Measurements from ENCODE around the gene SLIT3.

The SLIT3 gene

GRCh38 chr5:168860503-168860902, 440.4 kb downstream of the SLIT3 start:
- no peak overlapping the region for H3K4me3 ChIP-seq (ENCODE audit: insufficient read depth, low read depth, low read length, poor library complexity, severe bottlenecking)
- H3K9me3 ChIP-seq (ENCODE audit: control insufficient read depth, low read length), result no peaks in the 10 kb centered on the region
- DNase-seq, result no peak
- no peaks in the 10 kb centered on the region for H3K4me1 ChIP-seq (ENCODE audit: control insufficient read depth, insufficient read depth, low read length, poor library complexity, severe bottlenecking)
- no peak overlapping the region for H3K27ac ChIP-seq (ENCODE audit: insufficient read depth, low read length, poor library complexity, severe bottlenecking)
- no peaks in the 10 kb centered on the region for H3K27me3 ChIP-seq (replicated peaks; ENCODE audit: control insufficient read depth, insufficient read depth, low read length, poor library complexity, severe bottlenecking)
- H3K36me3 ChIP-seq (ENCODE audit: control insufficient read depth, insufficient read depth, low read length), result no peaks in the 10 kb centered on the region

- DNase-seq, result no peak
Measured at GRCh38 chr5:168860081-168860480, 440.9 kb downstream of the SLIT3 start.

GRCh38 chr5:168859471-168859870, 441.5 kb downstream of the SLIT3 start:
- Histone ChIP-seq H3K27ac (ENCODE audit: insufficient read depth, low read length, poor library complexity, severe bottlenecking) (no peak overlapping the region), H3K27me3 (replicated peaks; ENCODE audit: control insufficient read depth, insufficient read depth, low read length, poor library complexity, severe bottlenecking) (no peaks in the 10 kb centered on the region), H3K4me1 (ENCODE audit: control insufficient read depth, insufficient read depth, low read length, poor library complexity, severe bottlenecking) (no peaks in the 10 kb centered on the region), H3K9me3 (ENCODE audit: control insufficient read depth, low read length) (no peaks in the 10 kb centered on the region), H3K36me3 (ENCODE audit: control insufficient read depth, insufficient read depth, low read length) (no peaks in the 10 kb centered on the region), H3K4me3 (ENCODE audit: insufficient read depth, low read depth, low read length, poor library complexity, severe bottlenecking) (no peak overlapping the region)
- no peak for DNase-seq

More at GRCh38 chr5:168860081-168860480, 440.9 kb downstream of the SLIT3 start:
- Histone ChIP-seq H3K36me3 (ENCODE audit: control insufficient read depth, insufficient read depth, low read length) (no peaks in the 10 kb centered on the region), H3K4me1 (ENCODE audit: control insufficient read depth, insufficient read depth, low read length, poor library complexity, severe bottlenecking) (no peaks in the 10 kb centered on the region), H3K27me3 (replicated peaks; ENCODE audit: control insufficient read depth, insufficient read depth, low read length, poor library complexity, severe bottlenecking) (no peaks in the 10 kb centered on the region), H3K9me3 (ENCODE audit: control insufficient read depth, low read length) (no peaks in the 10 kb centered on the region), H3K27ac (ENCODE audit: insufficient read depth, low read length, poor library complexity, severe bottlenecking) (no peak overlapping the region), H3K4me3 (ENCODE audit: insufficient read depth, low read depth, low read length, poor library complexity, severe bottlenecking) (no peak overlapping the region)

- Histone ChIP-seq H3K9me3 (ENCODE audit: control insufficient read depth, low read length) (no peaks in the 10 kb centered on the region), H3K36me3 (ENCODE audit: control insufficient read depth, insufficient read depth, low read length) (no peaks in the 10 kb centered on the region), H3K4me1 (ENCODE audit: control insufficient read depth, insufficient read depth, low read length, poor library complexity, severe bottlenecking) (no peaks in the 10 kb centered on the region), H3K27ac (ENCODE audit: insufficient read depth, low read length, poor library complexity, severe bottlenecking) (no peak overlapping the region), H3K4me3 (ENCODE audit: insufficient read depth, low read depth, low read length, poor library complexity, severe bottlenecking) (no peak overlapping the region), H3K27me3 (replicated peaks; ENCODE audit: control insufficient read depth, insufficient read depth, low read length, poor library complexity, severe bottlenecking) (no peaks in the 10 kb centered on the region)
- DNase-seq, result no peak
Measured at GRCh38 chr5:168858994-168859393, 441.9 kb downstream of the SLIT3 start.

- DNase-seq, result no peak
- Histone ChIP-seq H3K27me3 (replicated peaks; ENCODE audit: control insufficient read depth, insufficient read depth, low read length, poor library complexity, severe bottlenecking) (no peaks in the 10 kb centered on the region), H3K27ac (ENCODE audit: insufficient read depth, low read length, poor library complexity, severe bottlenecking) (no peak overlapping the region), H3K4me3 (ENCODE audit: insufficient read depth, low read depth, low read length, poor library complexity, severe bottlenecking) (no peak overlapping the region), H3K4me1 (ENCODE audit: control insufficient read depth, insufficient read depth, low read length, poor library complexity, severe bottlenecking) (no peaks in the 10 kb centered on the region), H3K36me3 (ENCODE audit: control insufficient read depth, insufficient read depth, low read length) (no peaks in the 10 kb centered on the region), H3K9me3 (ENCODE audit: control insufficient read depth, low read length) (no peaks in the 10 kb centered on the region)
Measured at GRCh38 chr5:168858371-168858770, 442.6 kb downstream of the SLIT3 start.

GRCh38 chr5:168853972-168854371, 447.0 kb downstream of the SLIT3 start:
- Histone ChIP-seq H3K27me3 (replicated peaks; ENCODE audit: control insufficient read depth, insufficient read depth, low read length, poor library complexity, severe bottlenecking) (no peaks in the 10 kb centered on the region), H3K4me1 (ENCODE audit: control insufficient read depth, insufficient read depth, low read length, poor library complexity, severe bottlenecking) (no peaks in the 10 kb centered on the region), H3K27ac (ENCODE audit: insufficient read depth, low read length, poor library complexity, severe bottlenecking) (no peak overlapping the region), H3K9me3 (ENCODE audit: control insufficient read depth, low read length) (no peaks in the 10 kb centered on the region), H3K4me3 (ENCODE audit: insufficient read depth, low read depth, low read length, poor library complexity, severe bottlenecking) (no peak overlapping the region), H3K36me3 (ENCODE audit: control insufficient read depth, insufficient read depth, low read length) (no peaks in the 10 kb centered on the region)
- no peak for DNase-seq

GRCh38 chr5:168852329-168852728, 448.6 kb downstream of the SLIT3 start:
- Histone ChIP-seq H3K4me3 (ENCODE audit: insufficient read depth, low read depth, low read length, poor library complexity, severe bottlenecking) (no peak overlapping the region), H3K36me3 (ENCODE audit: control insufficient read depth, insufficient read depth, low read length) (no peaks in the 10 kb centered on the region), H3K27me3 (replicated peaks; ENCODE audit: control insufficient read depth, insufficient read depth, low read length, poor library complexity, severe bottlenecking) (no peaks in the 10 kb centered on the region), H3K27ac (ENCODE audit: insufficient read depth, low read length, poor library complexity, severe bottlenecking) (no peak overlapping the region), H3K9me3 (ENCODE audit: control insufficient read depth, low read length) (no peaks in the 10 kb centered on the region), H3K4me1 (ENCODE audit: control insufficient read depth, insufficient read depth, low read length, poor library complexity, severe bottlenecking) (no peaks in the 10 kb centered on the region)
- DNase-seq, result no peak

GRCh38 chr5:168851902-168852321, 449.0 kb downstream of the SLIT3 start:
- H3K27ac ChIP-seq (ENCODE audit: insufficient read depth, low read length, poor library complexity, severe bottlenecking), result no peak overlapping the region
- H3K4me3 ChIP-seq (ENCODE audit: insufficient read depth, low read depth, low read length, poor library complexity, severe bottlenecking), result no peak overlapping the region
- H3K4me1 ChIP-seq (ENCODE audit: control insufficient read depth, insufficient read depth, low read length, poor library complexity, severe bottlenecking), result no peaks in the 10 kb centered on the region
- no peaks in the 10 kb centered on the region for H3K9me3 ChIP-seq (ENCODE audit: control insufficient read depth, low read length)
- H3K27me3 ChIP-seq (replicated peaks; ENCODE audit: control insufficient read depth, insufficient read depth, low read length, poor library complexity, severe bottlenecking), result no peaks in the 10 kb centered on the region
- peak in 1 of 3 donors; percentile 45 for DNase-seq
- H3K36me3 ChIP-seq (ENCODE audit: control insufficient read depth, insufficient read depth, low read length), result no peaks in the 10 kb centered on the region

GRCh38 chr5:168850683-168851082, 450.3 kb downstream of the SLIT3 start:
- Histone ChIP-seq H3K27me3 (replicated peaks; ENCODE audit: control insufficient read depth, insufficient read depth, low read length, poor library complexity, severe bottlenecking) (no peaks in the 10 kb centered on the region), H3K36me3 (ENCODE audit: control insufficient read depth, insufficient read depth, low read length) (no peaks in the 10 kb centered on the region)

GRCh38 chr5:168848569-168848968, 452.4 kb downstream of the SLIT3 start:
- Histone ChIP-seq H3K4me3 (ENCODE audit: insufficient read depth, low read depth, low read length, poor library complexity, severe bottlenecking) (no peak overlapping the region), H3K9me3 (ENCODE audit: control insufficient read depth, low read length) (no peaks in the 10 kb centered on the region), H3K27me3 (replicated peaks; ENCODE audit: control insufficient read depth, insufficient read depth, low read length, poor library complexity, severe bottlenecking) (no peaks in the 10 kb centered on the region), H3K36me3 (ENCODE audit: control insufficient read depth, insufficient read depth, low read length) (no peaks in the 10 kb centered on the region), H3K27ac (ENCODE audit: insufficient read depth, low read length, poor library complexity, severe bottlenecking) (no peak overlapping the region), H3K4me1 (ENCODE audit: control insufficient read depth, insufficient read depth, low read length, poor library complexity, severe bottlenecking) (no peaks in the 10 kb centered on the region)
- no peak for DNase-seq

More at GRCh38 chr5:168850683-168851082, 450.3 kb downstream of the SLIT3 start:
- Histone ChIP-seq H3K27ac (ENCODE audit: insufficient read depth, low read length, poor library complexity, severe bottlenecking) (no peak overlapping the region), H3K4me3 (ENCODE audit: insufficient read depth, low read depth, low read length, poor library complexity, severe bottlenecking) (no peak overlapping the region), H3K9me3 (ENCODE audit: control insufficient read depth, low read length) (no peaks in the 10 kb centered on the region), H3K4me1 (ENCODE audit: control insufficient read depth, insufficient read depth, low read length, poor library complexity, severe bottlenecking) (no peaks in the 10 kb centered on the region)
- DNase-seq, result no peak
